D341Med (cell line): ENCODE measurements around the gene ARHGAP24.
"Not testable (repeated sequence)": the region's sequence is repeated elsewhere in the genome, so short reads cannot be mapped to it uniquely, and the experiment has no call there.

ENCODE experiments used
- DNase-seq: peaks from one replicate; pipeline ENCODE4 v3.0.0; 2012; ENCODE audit warnings: low spot score

ARHGAP24 gene

DNA sequence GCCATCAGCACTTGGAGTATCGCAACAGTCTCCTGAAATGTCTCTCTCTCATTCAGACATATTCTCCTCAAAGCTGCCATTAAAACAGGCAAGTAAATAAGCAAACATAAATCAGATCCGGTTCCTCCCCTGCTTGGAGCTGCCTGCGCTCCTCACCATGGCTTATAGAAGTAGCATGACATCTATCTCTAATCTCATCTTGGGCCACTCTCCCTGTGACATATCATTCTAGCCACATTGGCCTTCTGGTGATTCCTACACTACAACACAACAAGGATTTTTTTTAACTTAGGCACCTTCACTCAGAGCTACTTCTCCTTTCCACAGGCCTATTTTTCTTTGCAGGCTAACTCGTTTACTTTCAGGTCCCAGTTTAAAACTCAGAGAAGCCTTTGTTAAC, 387.9 kb downstream of the ARHGAP24 start:
- no peak for DNase-seq

DNA sequence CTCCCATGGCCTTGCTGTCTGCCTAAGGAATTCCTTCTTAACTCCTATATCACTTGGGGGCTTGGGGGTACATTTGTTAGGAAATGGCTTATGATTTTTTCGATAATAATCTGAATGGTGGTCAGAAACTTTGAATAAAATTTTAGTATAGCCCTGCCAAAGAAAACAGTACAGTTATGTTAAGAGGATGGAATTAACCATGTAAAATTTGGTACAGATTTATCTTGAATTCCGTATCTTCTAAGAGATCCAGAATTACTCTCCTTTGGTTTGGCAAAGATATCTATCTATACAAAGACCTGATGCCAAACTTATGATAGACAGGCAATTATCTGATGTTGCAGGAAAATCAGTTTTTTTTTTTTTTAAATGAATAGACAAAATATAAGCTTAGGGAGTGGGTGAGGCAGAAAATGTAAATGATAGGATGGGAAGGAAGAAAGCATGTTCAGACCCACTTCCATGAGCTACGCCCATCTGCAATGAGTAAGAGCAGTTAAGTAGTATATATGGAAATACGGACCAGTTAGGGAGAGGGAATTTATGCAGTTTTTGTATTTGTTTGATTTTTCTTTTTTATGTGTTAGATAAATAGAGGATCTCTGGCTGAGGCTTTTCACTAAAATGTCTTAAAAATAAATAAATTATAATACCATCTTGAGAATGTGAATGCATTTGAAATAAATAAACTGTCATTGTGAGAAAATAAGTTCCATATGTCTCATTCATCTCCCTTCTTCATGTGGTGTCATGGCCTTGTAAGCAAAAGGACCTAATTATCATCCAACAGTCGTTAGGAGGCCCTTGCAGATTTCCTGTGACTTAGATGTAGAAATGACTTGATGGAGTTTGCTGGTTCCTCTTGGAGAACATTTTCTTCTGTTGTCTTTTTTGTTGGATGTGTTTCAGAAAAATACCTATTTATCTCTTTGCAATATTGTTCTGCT, 389.6 kb downstream of the ARHGAP24 start:
- no peak for DNase-seq

GRCh38 chr4:85865256-85865655, 390.3 kb downstream of the ARHGAP24 start:
- no peak for DNase-seq

DNA sequence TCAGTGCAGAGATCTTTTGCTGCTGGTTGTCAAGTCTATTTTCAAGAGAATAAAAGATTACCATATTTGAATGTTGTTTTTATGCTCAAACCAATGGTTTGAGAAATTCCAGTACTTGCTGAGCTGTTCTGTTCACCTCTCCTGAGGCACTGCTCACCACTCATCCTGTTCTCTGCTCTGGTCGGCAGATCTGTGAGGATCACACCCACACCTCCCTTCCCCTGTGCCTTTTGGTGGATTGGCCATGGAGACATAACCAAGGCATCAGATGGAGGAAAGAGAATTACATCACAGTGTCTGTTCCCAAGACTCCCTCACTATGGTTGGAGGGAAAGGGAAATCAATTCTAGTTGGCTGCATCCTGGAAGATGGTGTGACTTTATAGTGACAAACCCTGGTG, 391.6 kb downstream of the ARHGAP24 start:
- DNase-seq, result no peak

GRCh38 chr4:85867271-85867670, 392.3 kb downstream of the ARHGAP24 start:
- no peak for DNase-seq

DNA sequence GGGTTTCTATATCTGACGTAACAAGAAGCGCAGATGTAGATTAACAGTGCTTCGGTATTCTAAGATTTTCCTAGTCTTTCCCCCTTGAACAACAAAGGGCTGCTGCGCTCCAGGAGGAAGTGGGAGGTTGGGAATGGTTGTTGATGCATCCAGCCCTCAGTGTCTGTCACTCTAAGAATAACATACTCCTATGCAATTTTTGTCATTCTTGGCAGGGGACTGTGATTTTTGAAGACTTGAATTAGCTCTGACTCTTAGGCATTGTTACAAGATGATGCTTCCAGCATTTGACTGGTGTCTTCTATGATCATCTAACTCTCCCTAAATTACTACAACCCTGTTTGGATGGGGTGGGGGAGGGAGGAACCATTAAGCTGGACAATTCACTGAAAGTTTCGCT, 394.2 kb downstream of the ARHGAP24 start:
- no peak for DNase-seq

DNA sequence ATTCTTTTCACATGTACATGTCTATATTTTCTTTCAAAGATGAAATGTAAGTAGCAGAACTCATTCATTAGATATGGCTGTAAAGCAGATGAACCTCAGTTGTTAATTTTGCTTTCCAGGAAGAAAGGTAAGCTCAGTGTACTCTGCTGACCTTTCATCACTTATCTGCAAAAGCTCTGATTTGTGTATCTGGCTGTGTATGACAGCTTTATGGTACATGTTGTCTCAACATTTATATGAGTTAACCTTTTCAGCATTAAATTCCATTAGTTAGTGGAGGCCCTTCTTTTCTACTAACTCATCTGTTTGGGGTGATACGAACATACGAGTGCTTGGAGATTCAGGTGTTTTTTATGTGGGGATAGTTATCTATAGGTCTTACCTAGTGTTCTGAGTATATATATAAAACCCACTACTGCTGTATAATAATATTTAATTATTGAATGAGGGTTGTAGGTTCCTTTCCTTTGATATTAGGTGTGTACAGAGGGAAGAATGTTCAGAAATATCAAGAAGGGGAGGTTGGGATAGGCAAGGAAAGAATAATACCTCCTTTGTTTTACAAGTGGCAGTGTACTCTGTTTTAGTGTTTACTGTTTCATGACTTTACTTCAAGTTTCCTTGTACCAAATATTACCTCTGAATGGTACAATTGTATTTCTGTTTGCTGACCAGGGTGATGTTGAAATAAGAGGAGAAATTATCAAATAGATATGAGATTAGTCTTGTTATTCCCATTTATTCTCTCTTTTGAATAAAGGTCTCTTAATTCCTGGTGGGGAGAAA, 395.5 kb downstream of the ARHGAP24 start:
- DNase-seq, result no peak

DNA sequence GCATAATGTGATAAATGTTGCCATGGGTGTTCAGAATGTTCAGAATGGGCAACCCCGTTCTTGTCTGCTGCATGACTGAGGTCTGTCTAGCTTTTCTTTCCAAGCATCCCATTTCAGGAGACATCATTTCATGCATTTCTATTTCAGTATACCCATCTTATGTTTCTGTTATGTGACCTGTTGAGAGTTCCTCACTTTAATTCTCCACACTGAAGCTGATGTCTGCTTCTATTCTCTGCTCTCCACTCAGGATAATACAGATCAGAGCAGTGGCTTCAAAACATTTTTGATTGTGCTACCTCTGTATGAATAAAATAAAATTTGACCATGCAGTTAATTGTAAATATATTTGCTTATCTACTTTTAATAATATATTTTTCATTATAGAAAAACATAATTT, 398.6 kb downstream of the ARHGAP24 start:
- no peak for DNase-seq

DNA sequence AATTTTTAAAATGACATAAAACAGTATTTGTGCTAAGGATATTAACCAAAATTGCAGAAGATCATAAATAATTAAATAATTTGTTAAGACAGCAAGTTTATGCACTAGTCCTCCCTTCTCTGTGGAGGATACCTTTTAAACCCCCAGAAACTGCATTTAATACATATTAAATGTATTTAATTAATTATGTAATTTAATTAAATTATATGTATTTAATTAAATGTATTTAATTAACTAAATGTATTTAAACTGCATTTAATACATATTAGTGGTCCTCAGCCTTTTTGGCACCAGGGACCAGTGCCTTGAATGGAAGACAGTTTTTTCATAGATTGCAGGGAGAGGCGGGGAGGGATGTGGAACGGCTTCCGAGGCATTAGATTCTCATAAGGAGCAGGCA, 404.6 kb downstream of the ARHGAP24 start:
- DNase-seq, result no peak

GRCh38 chr4:85883180-85883579, 408.2 kb downstream of the ARHGAP24 start:
- DNase-seq, result no peak

DNA sequence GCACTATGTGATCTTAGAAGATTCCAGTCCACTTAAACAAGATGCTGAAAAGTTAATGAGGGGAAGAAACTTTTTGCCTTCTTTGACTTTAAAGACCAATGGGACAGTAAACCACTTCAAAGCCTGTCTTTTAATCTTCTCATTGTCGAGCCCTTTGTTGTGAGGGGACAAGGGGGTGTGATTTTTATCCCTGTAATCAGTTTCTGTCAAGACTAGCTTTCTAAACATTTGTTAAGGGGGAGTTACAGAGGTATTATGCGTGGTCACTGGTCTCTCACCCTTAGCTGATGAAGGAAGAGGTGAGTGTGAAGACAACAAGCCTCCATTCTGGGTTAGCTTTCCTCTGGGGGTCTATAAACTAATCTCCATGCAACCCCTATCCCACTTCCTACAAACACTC, 409.3 kb downstream of the ARHGAP24 start:
- DNase-seq, result no peak

DNA sequence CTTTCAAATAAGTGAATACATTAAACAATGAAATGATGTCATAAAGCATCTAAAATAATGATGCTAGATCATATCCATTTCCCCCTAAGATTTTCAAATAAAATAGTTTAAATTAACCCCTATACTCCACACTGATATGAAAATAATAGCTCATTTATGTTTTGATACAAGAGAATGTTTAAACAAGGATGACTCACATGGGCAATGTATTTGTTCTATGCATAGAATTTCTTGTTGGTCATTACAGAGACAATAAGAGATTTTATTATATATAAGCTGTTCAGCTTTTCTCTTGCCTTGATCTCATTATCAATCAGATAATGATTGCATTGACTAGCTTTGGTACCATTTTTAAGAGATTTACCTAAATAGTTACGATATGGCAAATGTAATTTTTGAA, 411.7 kb downstream of the ARHGAP24 start:
- DNase-seq, result no peak

DNA sequence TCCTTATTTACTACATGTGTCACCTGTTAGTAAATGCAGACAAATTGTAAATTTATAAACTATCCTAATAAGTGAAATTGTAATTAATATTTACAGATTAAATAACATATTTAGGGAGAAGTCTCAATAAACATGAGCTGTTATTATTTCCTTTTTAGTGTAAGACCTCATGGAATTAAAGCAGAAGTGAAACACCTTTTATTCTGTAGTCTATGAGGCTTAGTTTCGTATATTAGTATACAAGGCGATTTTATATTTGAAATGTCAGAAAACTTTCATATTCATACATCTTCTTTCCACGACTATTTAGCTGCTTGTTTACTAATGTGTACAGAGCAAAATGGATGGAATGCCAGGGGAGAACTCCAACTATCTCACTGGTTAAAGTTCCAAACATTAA, 414.4 kb downstream of the ARHGAP24 start:
- DNase-seq, result no peak

DNA sequence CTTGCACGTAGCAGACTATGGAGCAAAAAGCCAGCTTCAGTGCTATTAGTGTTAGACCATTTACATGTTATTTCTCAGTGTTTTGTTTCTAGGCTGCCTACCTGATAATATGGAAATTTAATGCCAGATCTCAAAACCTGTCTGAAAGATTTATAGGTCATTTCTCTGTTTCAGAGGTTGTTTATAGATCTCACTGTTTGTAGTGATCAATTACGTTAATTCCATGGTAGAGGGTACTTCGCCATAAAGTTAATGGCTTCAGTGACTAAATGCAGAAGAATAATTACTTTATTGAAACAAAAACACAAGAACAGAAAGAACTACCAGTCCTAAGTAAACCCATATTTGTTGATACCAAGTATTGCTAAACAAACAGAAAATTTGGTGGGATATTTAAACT, 420.8 kb downstream of the ARHGAP24 start:
- DNase-seq, result no peak

DNA sequence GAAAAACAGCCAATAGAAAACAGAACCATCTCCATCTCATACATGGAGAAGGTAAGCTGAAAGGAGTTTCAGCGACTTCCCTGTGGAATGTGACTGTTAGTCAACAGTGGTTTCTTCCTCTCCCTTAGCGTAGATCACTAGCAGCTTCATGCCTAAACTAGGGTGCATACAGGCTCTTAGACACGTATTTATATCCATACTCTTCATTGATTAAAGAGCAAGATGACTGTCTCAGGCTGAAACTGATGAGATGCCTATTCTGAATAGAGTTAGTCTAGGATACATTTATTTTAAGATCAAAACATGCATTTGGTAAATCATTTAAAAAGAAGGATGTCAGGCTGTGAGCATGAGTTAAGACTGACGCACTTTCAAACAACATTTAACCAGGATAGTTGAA, 423.3 kb downstream of the ARHGAP24 start:
- no peak for DNase-seq

GRCh38 chr4:85901500-85901899, 426.6 kb downstream of the ARHGAP24 start:
- DNase-seq, result no peak

DNA sequence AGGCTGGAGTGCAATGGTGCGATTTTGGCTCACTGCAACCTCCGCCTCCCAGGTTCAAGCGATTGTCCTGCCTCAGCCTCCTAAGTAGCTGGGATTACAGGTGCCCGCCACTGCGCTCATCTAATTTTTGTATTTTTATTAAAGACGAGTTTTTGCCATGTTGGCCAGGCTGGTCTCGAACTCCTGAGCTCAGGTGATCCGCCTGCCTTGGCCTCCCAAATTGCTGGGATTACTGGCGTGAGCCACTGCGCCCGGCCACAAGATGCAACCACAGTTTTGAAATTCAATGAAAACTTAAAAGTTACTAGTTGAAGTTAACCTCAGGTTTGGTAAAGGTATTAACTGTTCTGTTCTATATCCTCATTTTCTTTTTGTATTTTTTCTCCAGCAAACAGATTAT, 427.7 kb downstream of the ARHGAP24 start:
- DNase-seq, result not testable (repeated sequence)

- no peak for DNase-seq
Measured at GRCh38 chr4:85905761-85906160, 430.8 kb downstream of the ARHGAP24 start.

DNA sequence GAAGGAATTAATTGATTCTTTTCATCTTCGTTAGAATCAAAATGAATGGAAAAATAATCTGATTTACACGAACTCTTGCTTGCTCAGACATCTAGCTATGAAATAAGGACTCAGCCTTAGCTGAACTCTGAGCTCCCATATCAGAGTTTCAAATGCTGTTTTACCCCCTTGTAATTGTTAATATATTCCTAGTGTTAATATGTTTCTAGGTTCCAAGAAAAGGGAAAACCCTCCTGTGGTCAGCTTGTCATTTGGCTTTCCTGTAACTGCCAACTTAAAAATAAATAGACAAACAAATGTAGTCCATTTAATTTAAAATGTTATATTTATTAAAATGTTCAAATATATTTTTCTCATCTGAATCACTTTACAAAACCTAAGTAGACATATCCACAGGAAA, 432.1 kb downstream of the ARHGAP24 start:
- no peak for DNase-seq

DNA sequence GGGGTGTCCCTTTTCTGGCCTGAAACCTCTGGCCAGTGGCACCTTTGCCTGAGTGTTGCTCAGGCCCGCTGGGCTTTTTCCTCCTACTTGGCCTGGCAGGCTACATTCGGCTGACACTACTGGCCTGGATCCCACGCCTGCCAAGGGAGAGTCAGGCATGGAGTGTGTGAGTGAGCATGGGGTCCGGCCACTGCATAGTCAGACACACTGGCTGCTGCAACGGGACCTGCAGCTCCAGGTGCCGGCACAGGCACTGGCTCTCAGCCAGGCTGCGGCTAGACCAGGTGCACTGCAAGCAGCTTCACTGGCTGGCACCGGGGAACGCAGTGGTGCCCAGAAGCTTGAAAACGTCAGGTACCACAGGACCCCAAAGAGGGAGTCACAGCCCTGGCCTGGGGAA, 434.9 kb downstream of the ARHGAP24 start:
- no peak for DNase-seq

- no peak for DNase-seq
Measured at GRCh38 chr4:85910985-85911384, 436.0 kb downstream of the ARHGAP24 start.

DNA sequence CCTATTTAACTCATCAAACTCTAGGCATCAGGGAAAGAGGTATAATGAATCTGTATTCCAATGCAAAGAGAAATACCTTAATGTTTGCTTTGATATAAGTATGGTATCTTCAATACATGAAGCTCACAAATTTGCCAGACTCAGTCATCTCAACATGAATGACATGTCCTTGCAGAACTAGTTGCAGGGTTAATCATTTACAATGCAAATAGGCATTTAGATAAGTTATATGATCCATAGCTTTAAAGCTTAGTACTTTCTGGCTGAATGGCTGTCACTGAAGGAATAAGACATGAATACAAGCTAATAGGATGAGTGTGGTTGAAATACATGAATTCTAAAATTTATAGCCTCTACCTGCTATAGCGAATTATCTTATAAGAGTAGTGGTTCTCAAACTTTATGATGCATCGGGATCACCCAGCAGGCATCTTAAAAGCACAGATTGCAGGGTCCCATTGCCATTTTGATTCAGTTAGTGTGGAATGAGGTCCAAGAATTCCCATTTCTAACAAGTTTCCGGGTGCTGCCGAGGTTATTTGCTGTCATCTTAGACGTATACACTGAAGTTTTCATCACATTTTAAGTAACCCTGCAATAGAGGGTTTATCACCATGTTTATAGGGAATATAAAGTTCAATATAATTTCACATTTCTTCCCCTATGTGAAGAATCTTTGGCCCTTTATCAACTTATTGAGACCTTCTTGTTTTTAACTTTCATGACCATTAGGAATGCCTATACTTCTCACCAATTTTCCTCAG, 439.2 kb downstream of the ARHGAP24 start:
- DNase-seq, result no peak

DNA sequence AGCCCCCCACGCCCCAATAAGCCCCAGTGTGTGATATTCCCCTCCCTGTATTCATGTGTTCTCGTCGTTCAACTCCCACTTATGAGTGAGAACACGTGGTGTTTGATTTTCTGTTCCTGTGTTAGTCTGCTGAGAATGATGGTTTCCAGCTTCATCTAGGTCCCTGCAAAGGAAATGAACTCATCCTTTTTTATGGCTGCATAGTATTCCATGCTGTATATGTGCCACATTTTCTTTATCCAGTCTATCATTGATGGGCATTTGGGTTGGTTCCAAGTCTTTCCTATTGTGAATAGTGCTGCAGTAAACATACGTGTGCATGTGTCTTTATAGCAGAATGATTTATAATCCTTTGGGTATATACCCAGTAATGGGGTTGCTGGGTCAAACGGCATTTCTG, 440.6 kb downstream of the ARHGAP24 start:
- DNase-seq, result not testable (repeated sequence)
